ENCODE data around the gene ARHGAP26.

DNA sequence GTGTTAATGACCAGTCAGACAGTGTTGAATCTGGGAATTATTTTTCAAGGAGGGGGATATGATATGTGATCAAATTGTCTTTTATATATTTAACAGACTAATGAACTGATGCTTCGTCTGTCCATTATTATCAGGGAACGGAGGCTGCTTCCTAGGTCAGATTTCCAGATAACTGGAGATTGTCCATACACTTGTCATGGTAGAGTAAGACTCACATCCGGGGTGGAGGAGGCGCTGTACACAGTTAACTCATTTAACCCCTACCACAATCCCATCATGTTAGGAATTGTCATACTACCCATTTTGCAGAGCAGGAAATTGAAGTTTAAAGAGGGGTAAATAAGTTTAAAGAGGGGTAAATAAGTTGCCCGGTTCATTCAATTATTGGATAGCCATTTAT lies 55.9 kb downstream of the ARHGAP26 start:
- TF ChIP-seq, protein P1, sequence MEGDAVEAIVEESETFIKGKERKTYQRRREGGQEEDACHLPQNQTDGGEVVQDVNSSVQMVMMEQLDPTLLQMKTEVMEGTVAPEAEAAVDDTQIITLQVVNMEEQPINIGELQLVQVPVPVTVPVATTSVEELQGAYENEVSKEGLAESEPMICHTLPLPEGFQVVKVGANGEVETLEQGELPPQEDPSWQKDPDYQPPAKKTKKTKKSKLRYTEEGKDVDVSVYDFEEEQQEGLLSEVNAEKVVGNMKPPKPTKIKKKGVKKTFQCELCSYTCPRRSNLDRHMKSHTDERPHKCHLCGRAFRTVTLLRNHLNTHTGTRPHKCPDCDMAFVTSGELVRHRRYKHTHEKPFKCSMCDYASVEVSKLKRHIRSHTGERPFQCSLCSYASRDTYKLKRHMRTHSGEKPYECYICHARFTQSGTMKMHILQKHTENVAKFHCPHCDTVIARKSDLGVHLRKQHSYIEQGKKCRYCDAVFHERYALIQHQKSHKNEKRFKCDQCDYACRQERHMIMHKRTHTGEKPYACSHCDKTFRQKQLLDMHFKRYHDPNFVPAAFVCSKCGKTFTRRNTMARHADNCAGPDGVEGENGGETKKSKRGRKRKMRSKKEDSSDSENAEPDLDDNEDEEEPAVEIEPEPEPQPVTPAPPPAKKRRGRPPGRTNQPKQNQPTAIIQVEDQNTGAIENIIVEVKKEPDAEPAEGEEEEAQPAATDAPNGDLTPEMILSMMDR (IDR thresholded peaks at IDR 0.05): no peak
- no peak for TF ChIP-seq POLR2A (IDR thresholded peaks at IDR 0.05)
